Measurements from ENCODE around the gene DAG1.

DAG1 gene

DNA sequence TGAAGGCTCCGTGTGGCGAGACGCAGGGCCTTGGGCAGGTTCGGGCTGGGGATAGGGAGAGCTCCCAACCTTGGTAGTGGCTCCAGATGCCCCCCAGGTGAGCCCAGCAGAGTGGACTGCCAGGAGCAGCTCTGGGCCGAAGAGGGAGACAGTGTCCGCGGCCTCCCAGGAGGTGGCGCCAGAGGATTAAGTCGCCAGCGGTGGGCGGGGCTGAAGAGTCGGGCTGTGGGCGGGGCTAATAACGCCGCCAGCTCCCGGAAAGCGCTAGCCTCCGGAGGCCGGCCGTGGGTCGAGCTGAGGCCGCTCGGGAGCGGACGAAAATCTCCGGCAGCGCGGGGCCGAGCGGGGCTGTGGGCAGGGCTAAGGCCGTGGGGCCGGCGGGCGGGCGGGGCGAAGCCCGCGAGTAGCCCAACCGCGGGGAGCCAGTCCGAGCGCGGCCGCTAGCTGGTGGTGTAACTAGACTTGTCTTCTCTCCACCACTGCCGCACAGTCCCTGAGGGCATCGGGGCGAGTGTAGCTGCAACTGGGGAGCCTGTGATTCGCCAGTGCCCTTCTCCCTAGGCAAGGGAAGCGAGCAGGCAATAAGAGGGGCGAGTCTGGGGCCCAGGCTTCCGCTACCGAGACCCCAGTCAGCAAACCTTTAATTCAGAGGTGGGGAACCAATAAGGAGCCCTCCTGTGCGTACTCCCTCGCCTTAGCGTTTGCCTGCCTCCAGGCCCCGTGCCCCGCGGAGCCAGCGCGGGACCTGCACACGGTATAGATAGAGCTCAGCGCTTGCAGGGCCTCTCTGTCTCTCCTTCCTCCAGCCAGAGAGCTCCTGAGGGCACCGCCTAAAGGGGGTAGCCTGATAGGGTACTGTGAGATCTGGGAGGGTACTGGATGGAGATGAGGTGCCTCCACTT lies 69.8 kb downstream of the DAG1 start:
- DNase-seq (ENCODE audit: extremely low read depth in 1 of 2, low read depth in 1 of 2): peak; percentile 71 to 91

GRCh38 chr3:49552087-49552486 lies 82.0 kb downstream of the DAG1 start:
- no peak for DNase-seq (ENCODE audit: extremely low read depth in 1 of 2, low read depth in 1 of 2)

DNA sequence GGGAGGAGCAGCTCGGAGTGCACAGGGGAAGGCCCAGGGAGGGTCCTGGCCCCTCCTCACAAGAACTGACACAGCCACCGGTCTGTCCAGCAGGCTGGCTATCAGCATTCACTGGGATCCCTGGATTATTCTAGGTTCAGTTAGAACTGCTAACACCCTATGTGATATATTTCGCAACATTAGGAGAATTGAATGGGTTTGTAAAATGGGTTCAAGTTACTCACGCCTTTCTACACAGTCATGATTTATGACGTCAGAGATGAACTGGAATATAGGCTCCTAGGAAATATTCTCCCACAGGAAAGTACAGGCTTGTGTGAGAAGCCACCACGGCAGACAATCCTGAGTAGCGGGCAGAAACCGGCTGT lies 83.2 kb downstream of the DAG1 start:
- DNase-seq (ENCODE audit: extremely low read depth in 1 of 2, low read depth in 1 of 2): no peak

- DNase-seq (ENCODE audit: extremely low read depth in 1 of 2, low read depth in 1 of 2): peak; percentile 74 to 86
These were observed 83.9 kb downstream of the DAG1 start, which contains the start of gene BSN for GRCh38 chr3:49553692-49554632. Gene BSN, plus strand, starts transcription at chr3:49554477. Its CDS starts 126 bp downstream, at chr3:49554603.

GRCh38 chr3:49554633-49555265 lies 84.7 kb downstream of the DAG1 start:
- DNase-seq (ENCODE audit: extremely low read depth in 1 of 2, low read depth in 1 of 2): peak in 1 of 2 donors; percentile 43

GRCh38 chr3:49556500-49557275 lies 86.6 kb downstream of the DAG1 start:
- no peak for DNase-seq (ENCODE audit: extremely low read depth in 1 of 2, low read depth in 1 of 2)

- DNase-seq (ENCODE audit: extremely low read depth in 1 of 2, low read depth in 1 of 2): no peak
These were observed 93.0 kb downstream of the DAG1 start for GRCh38 chr3:49563040-49563578.

GRCh38 chr3:49563766-49564165 lies 93.7 kb downstream of the DAG1 start:
- DNase-seq (ENCODE audit: extremely low read depth in 1 of 2, low read depth in 1 of 2): no peak

DNA sequence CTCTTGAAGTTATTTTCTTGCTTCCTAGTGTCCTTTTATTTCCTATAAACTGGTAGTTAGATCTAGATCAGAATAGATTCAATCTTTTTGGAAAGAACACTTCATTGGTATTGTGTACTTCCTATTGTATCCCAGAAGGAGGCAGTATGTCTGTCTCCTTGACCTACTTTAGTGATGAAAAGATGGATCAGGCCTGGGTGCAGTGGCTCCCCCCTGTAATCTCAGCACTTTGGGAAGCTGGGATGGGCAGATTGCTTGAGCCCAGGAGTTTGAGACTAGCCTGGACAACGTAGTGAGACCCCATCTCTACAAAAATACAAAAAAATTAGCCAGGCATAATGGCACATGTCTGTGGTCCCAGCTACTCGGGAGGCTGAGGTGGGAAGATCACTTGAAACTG lies 96.2 kb downstream of the DAG1 start:
- DNase-seq (ENCODE audit: extremely low read depth in 1 of 2, low read depth in 1 of 2): no peak

DNA sequence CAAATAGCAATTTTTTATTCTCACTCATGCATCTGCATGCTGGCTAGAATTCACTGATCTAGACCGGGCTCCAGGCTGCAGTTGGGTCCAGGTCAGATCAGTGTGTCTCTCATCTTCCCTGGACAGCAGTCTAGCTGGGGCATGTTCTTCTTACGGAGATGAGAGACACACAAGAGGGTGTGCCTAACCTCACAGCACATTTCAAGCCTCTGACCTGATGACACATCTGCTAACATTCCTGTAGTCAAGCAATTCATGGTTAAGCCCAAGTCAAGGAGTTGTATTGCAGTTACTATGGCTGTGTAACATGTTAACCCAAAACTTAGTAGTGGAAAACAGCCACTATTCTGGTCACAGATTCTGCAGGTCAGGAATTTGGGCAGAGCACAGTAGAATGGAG lies 97.3 kb downstream of the DAG1 start:
- DNase-seq (ENCODE audit: extremely low read depth in 1 of 2, low read depth in 1 of 2): no peak

DNA sequence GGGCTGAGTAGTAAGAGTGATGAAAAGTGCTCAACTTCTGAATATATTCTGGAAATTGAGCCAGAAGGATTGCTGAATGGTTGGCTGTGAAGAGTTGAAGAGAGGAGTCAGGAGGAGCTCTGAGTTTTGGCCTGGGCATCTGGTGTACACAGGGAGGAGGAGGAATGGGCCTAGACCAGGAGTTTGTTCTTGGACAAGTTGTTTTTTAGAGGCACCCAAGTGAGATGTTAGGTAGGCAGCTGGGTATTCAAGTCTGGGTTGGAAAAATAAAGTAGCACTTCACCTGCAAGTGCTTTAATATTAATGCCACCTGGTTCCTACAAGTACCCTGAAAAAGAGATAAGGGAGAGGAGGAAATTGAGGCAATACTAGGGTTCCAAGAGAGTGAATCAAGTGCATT lies 98.9 kb downstream of the DAG1 start:
- DNase-seq (ENCODE audit: extremely low read depth in 1 of 2, low read depth in 1 of 2): no peak

DNA sequence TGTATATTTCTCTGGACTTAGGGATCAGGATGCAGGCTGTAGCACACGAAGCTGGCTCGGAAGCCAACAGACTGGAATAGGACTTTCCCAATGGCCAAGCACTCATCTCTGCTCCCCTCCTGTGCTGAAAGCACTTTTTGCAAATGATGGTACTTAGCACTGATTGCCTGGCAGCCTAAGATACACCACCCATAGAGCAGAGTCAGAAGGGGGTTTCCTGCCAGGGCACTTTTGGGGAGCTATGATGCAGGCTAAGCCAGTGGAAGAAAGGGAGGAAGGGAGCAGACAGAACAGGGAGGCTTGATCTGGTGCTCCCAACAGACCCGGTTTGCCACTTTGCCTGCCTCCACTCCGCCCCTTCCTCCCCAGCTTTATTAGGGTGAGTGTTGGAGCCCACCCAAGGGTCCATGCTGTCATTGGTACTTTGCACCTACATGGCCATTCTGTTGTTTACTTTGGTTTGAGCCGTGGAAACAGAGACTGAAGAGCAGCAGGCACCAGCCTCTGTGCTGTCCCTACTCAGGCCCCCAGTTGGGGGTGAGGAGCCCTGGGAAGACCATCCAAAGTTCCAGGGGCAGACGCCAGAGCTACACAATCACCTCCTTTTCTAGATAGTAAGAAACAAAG lies 100.1 kb downstream of the DAG1 start:
- no peak for DNase-seq (ENCODE audit: extremely low read depth in 1 of 2, low read depth in 1 of 2)

- DNase-seq (ENCODE audit: extremely low read depth in 1 of 2, low read depth in 1 of 2): no peak
These were observed 112.1 kb downstream of the DAG1 start for GRCh38 chr3:49582177-49582576.
